ENCODE data around the gene GJA1. TPM values are rescaled to one million over a fixed set of nuclear protein-coding genes. Genes with fewer than 3 reads are reported as not detected.

The GJA1 gene
- total RNA-seq, 8 experiments from 2014 or later, result 1.2 to 343 (median 30.0) TPM

GRCh38 chr6:121465101-121465500 lies 29.7 kb downstream of the GJA1 start:
- 66 to 100% (median 90%) methylated on average over 1 to 6 of the region's 6 CpGs; no CpG with 5 or more reads in 1 of the 10 experiments for WGBS, 10 experiments
- in situ Hi-C loops (cut with MboI; ENCODE audit: low pct_unique_long_range_greater_than_20kb in 2 of 9, low sequenced_read_pairs in 9 of 9, unreplicated experiment in 9 of 9), result no loop called here
- H3K27ac ChIP-seq, result no peak overlapping the region
- H3K4me3 ChIP-seq, result no peak overlapping the region
- no peak for ATAC-seq (replicated peaks in 6 of 8)
- no peaks in the 10 kb centered on the region for H3K4me1 ChIP-seq (replicated peaks in 1 of 2)

GRCh38 chr6:121479486-121480098 lies 44.1 kb downstream of the GJA1 start:
- 85 to 100% (median 94%) methylated on average over 1 to 16 of the region's 21 CpGs for WGBS, 10 experiments
- no peak overlapping the region for H3K27ac ChIP-seq
- in situ Hi-C loops (cut with MboI; ENCODE audit: low pct_unique_long_range_greater_than_20kb in 2 of 9, low sequenced_read_pairs in 9 of 9, unreplicated experiment in 9 of 9), result no loop called here
- no peak overlapping the region for H3K4me3 ChIP-seq
- no peaks in the 10 kb centered on the region for H3K4me1 ChIP-seq (replicated peaks in 1 of 2)
- no peak for ATAC-seq (replicated peaks in 6 of 8)

GRCh38 chr6:121480099-121480713 lies 44.8 kb downstream of the GJA1 start:
- WGBS, 10 experiments, result 85 to 94% (median 92%) methylated on average over 5 to 16 of the region's 18 CpGs
- in situ Hi-C loops (cut with MboI; ENCODE audit: low pct_unique_long_range_greater_than_20kb in 2 of 9, low sequenced_read_pairs in 9 of 9, unreplicated experiment in 9 of 9), result no loop called here
- no peak for ATAC-seq (replicated peaks in 6 of 8)
- no peak overlapping the region for H3K27ac ChIP-seq
- H3K4me3 ChIP-seq, result no peak overlapping the region
- no peaks in the 10 kb centered on the region for H3K4me1 ChIP-seq (replicated peaks in 1 of 2)

GRCh38 chr6:121482004-121482693 lies 46.7 kb downstream of the GJA1 start:
- in situ Hi-C loops (cut with MboI; ENCODE audit: low pct_unique_long_range_greater_than_20kb in 2 of 9, low sequenced_read_pairs in 9 of 9, unreplicated experiment in 9 of 9), result no loop called here
- no peak overlapping the region for H3K27ac ChIP-seq
- 50 to 98% (median 92%) methylated on average over 3 to 6 of the region's 6 CpGs; no CpG with 5 or more reads in 1 of the 10 experiments for WGBS, 10 experiments
- peak in 3 of 8 experiments; percentile 28 to 88 (median 78) for ATAC-seq (replicated peaks in 6 of 8)
- H3K4me3 ChIP-seq, result no peak overlapping the region
- no peaks in the 10 kb centered on the region for H3K4me1 ChIP-seq (replicated peaks in 1 of 2)

- in situ Hi-C loops (cut with MboI; ENCODE audit: low pct_unique_long_range_greater_than_20kb in 2 of 9, low sequenced_read_pairs in 9 of 9, unreplicated experiment in 9 of 9), result no loop called here
- no peak for ATAC-seq (replicated peaks in 6 of 8)
- Histone ChIP-seq H3K4me1 (replicated peaks in 1 of 2) (no peaks in the 10 kb centered on the region), H3K27ac (no peak overlapping the region), H3K4me3 (no peak overlapping the region)
These were observed 47.3 kb downstream of the GJA1 start for GRCh38 chr6:121482751-121483150.

GRCh38 chr6:121485359-121485811 lies 49.9 kb downstream of the GJA1 start:
- Histone ChIP-seq H3K4me1 (replicated peaks in 1 of 2) (no peaks in the 10 kb centered on the region), H3K4me3 (no peak overlapping the region), H3K27ac (no peak overlapping the region)
- ATAC-seq (replicated peaks in 6 of 8), result peak in 4 of 8 experiments; percentile 41 to 70 (median 64)
- 0 to 80% (median 63%) methylated on average over 1 to 2 of the region's 2 CpGs; no CpG with 5 or more reads in 1 of the 10 experiments for WGBS, 10 experiments
- in situ Hi-C loops (cut with MboI; ENCODE audit: low pct_unique_long_range_greater_than_20kb in 2 of 9, low sequenced_read_pairs in 9 of 9, unreplicated experiment in 9 of 9), result no loop called here

- Histone ChIP-seq H3K27ac (no peak overlapping the region), H3K4me1 (replicated peaks in 1 of 2) (no peaks in the 10 kb centered on the region), H3K4me3 (no peak overlapping the region)
- ATAC-seq (replicated peaks in 6 of 8), result no peak
- in situ Hi-C loops (cut with MboI; ENCODE audit: low pct_unique_long_range_greater_than_20kb in 2 of 9, low sequenced_read_pairs in 9 of 9, unreplicated experiment in 9 of 9), result no loop called here
- WGBS, 10 experiments, result 86 to 100% (median 100%) methylated on average over 1 of the region's 1 CpG; no CpG with 5 or more reads in 3 of the 10 experiments
These were observed 56.1 kb downstream of the GJA1 start for GRCh38 chr6:121491576-121491975.

- no peak overlapping the region for H3K4me3 ChIP-seq
- no peaks in the 10 kb centered on the region for H3K4me1 ChIP-seq (replicated peaks in 1 of 2)
- 83 to 100% (median 100%) methylated on average over 1 of the region's 1 CpG; no CpG with 5 or more reads in 3 of the 10 experiments for WGBS, 10 experiments
- H3K27ac ChIP-seq, result no peak overlapping the region
- ATAC-seq (replicated peaks in 6 of 8), result no peak
- in situ Hi-C loops (cut with MboI; ENCODE audit: low pct_unique_long_range_greater_than_20kb in 2 of 9, low sequenced_read_pairs in 9 of 9, unreplicated experiment in 9 of 9), result no loop called here
These were observed 57.1 kb downstream of the GJA1 start for GRCh38 chr6:121492536-121492935.

- Histone ChIP-seq H3K4me3 (no peak overlapping the region), H3K27ac (no peak overlapping the region), H3K4me1 (replicated peaks in 1 of 2) (no peaks in the 10 kb centered on the region)
- ATAC-seq (replicated peaks in 6 of 8), result peak in 1 of 8 experiments; percentile 33
- in situ Hi-C loops (cut with MboI; ENCODE audit: low pct_unique_long_range_greater_than_20kb in 2 of 9, low sequenced_read_pairs in 9 of 9, unreplicated experiment in 9 of 9), result no loop called here
- WGBS, 10 experiments, result 14 to 100% (median 81%) methylated on average over 1 to 5 of the region's 5 CpGs; no CpG with 5 or more reads in 1 of the 10 experiments
These were observed 62.5 kb downstream of the GJA1 start for GRCh38 chr6:121497970-121498375.

GRCh38 chr6:121498481-121499276 lies 63.2 kb downstream of the GJA1 start:
- in situ Hi-C loops (cut with MboI; ENCODE audit: low pct_unique_long_range_greater_than_20kb in 2 of 9, low sequenced_read_pairs in 9 of 9, unreplicated experiment in 9 of 9), result no loop called here
- no peak overlapping the region for H3K4me3 ChIP-seq
- no peaks in the 10 kb centered on the region for H3K4me1 ChIP-seq (replicated peaks in 1 of 2)
- ATAC-seq (replicated peaks in 6 of 8), result no peak
- no peak overlapping the region for H3K27ac ChIP-seq
- WGBS, 10 experiments, result 53 to 100% (median 84%) methylated on average over 2 to 9 of the region's 12 CpGs
